ENCODE results near the gene GPN3. TPM values are rescaled to one million over a fixed set of nuclear protein-coding genes. Genes with fewer than 3 reads are reported as not detected.

GPN3 gene
- total and polyA plus RNA-seq, 2 of the 8 experiments (the other 6 are each of a cell fraction or from before 2014, with no cell fraction given) = 49.7 to 52.9 TPM

DNA sequence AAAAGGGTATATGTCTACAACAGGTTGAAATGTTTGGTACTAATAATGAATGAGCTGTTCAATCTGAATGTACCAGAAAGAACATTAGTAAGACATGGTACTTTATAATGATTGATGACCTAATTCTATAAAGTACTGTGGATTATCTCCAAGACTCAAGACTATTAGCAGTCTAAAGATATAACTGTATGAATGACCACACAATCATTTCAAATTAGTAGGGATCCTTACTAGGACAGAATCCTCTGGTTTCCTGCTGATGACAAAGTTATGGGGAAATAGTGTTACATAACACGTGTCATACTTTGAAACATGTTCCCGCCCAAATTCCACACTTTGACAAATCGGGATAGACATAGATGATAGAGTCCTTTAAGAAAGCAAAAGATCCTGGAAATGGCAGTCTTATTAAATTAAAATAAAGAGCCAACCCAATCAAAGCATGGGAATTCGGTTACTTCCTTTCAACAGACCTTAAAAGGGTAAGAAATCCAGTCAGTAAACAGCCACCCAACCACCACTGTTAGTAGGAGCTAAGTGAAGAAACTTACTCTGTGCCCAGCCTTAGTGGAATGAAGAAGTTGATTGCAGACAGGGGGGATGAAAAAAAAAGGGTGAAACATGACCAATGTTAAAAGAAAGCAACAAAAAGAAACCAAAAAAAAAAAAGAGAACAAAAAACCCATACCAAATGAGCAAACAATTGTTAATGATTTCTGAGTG lies 31.1 kb upstream of the GPN3 start:
- Histone ChIP-seq H2AFZ (ENCODE audit: low read length) (no peak overlapping the region), H3K36me3 (ENCODE audit: control insufficient read depth in 2 of 4, insufficient read depth in 4 of 4, low read length in 3 of 4) (peaks cover 0 to 17% (median 8%) of the 10 kb centered on the region in 4 experiments; a peak in 3 of 8 replicates), H2BK20ac (ENCODE audit: low read length) (no peak overlapping the region), H3K4ac (replicated peaks; ENCODE audit: insufficient read length, low read depth, low read length) (no peak overlapping the region), H2BK120ac (replicated peaks; ENCODE audit: low read depth, low read length) (no peak overlapping the region), H3K27me3 (replicated peaks in 1 of 4; ENCODE audit: control insufficient read depth in 3 of 4, extremely low read depth in 1 of 4, insufficient read depth in 3 of 4, low read length in 3 of 4) (peaks cover 3 to 12% (median 11%) of the 10 kb centered on the region in 4 experiments), H3K79me2 (ENCODE audit: control insufficient read depth in 1 of 2, insufficient read depth in 2 of 2, low read length in 2 of 2) (peaks cover 0 to 19% of the 10 kb centered on the region in 2 experiments; a peak in 2 of 4 replicates), H3K9me3 (ENCODE audit: insufficient read depth in 2 of 2, low read depth in 1 of 2, low read length in 1 of 2) (peaks cover 4 to 5% of the 10 kb centered on the region in 2 experiments; a peak in 2 of 4 replicates), H4K91ac (replicated peaks; ENCODE audit: insufficient read length, low read length) (no peak overlapping the region), H3K18ac (ENCODE audit: extremely low read depth, low read length) (no peak overlapping the region), H3K9ac (replicated peaks in 1 of 4; ENCODE audit: extremely low read depth in 1 of 4, low read depth in 3 of 4, low read length in 3 of 4) (peak overlapping the region in 1 of 4 experiments; percentile 33; a peak in 1 of 7 replicates), H3K4me3 (ENCODE audit: extremely low read depth in 1 of 4, insufficient read depth in 2 of 4, low read depth in 3 of 4, low read length in 4 of 4) (no peak overlapping the region), H2BK5ac (ENCODE audit: low read depth, low read length) (no peak overlapping the region), H3K56ac (replicated peaks; ENCODE audit: insufficient read length, low read depth, low read length) (no peak overlapping the region), H3K14ac (ENCODE audit: insufficient read length) (no peak overlapping the region), H3K27ac (ENCODE audit: low read depth, low read length) (no peak overlapping the region), H2AK5ac (ENCODE audit: low read depth, low read length) (no peak overlapping the region), H3K23ac (ENCODE audit: insufficient read length) (no peak overlapping the region), H3K79me1 (ENCODE audit: low read depth, low read length) (no peaks in the 10 kb centered on the region), H4K5ac (ENCODE audit: insufficient read length, low read depth, low read length) (no peak overlapping the region), H4K20me1 (replicated peaks in 1 of 2; ENCODE audit: control insufficient read depth in 1 of 2, insufficient read depth in 2 of 2, low read length in 2 of 2) (no peaks in the 10 kb centered on the region), H3K4me1 (replicated peaks in 1 of 4; ENCODE audit: control insufficient read depth in 3 of 4, insufficient read depth in 4 of 4, low read length in 3 of 4) (no peaks in the 10 kb centered on the region), H3K4me2 (ENCODE audit: insufficient read depth in 1 of 2, low read depth in 2 of 2, low read length in 2 of 2) (no peak overlapping the region), H3K23me2 (ENCODE audit: low read depth, low read length) (peaks cover 4% of the 10 kb centered on the region; the same call in 1 of the 2 replicates), H4K8ac (ENCODE audit: extremely low read depth, insufficient read depth, low read length) (no peak overlapping the region), H2BK15ac (ENCODE audit: low read length) (no peak overlapping the region), H2BK12ac (ENCODE audit: low read depth, low read length) (no peak overlapping the region)
- DNase-seq (ENCODE audit: low read depth in 1 of 2, low spot score in 2 of 2) (no peak), FAIRE-seq (no peak)
- 84% methylated on average over 4 of the region's 4 CpGs; no CpG with 5 or more reads in 1 of the 2 experiments for WGBS, 2 experiments (ENCODE audit: extremely low coverage in 1 of 2, insufficient coverage in 1 of 2, insufficient read length in 1 of 2, insufficient replicate concordance in 2 of 2, low coverage in 1 of 2, low lambda C conversion rate in 2 of 2, missing lambda C conversion rate in 1 of 2)
- ChIA-PET POLR2A (ENCODE audit: partially characterized antibody) (interaction anchor here (2.9 kb wide), 1 partner anchor 30 kb away, joined by 29 read pairs; the partner anchor contains the start of genes FAM216A and GPN3), CTCF (ENCODE audit: partially characterized antibody) (interaction anchor here (2.0 kb wide), 1 partner anchor 103 kb away, joined by 8 read pairs; no protein-coding TSS in a partner anchor)
- TF ChIP-seq KDM4A (IDR thresholded peaks at IDR 0.05; ENCODE audit: low read depth, low read length, severe bottlenecking) = no peak

Data from H1 (cell line).